Endometrium (tissue), 2 donors: ENCODE data around the gene PPM1H.

Experiments used
- FAIRE-seq: peaks from 2 replicates; lab custom pipeline; 2012; peaks lifted over from hg19 to GRCh38; lab: Jason Lieb, UNC
- donor health status: control.
- donor health status: control.

PPM1H gene

DNA sequence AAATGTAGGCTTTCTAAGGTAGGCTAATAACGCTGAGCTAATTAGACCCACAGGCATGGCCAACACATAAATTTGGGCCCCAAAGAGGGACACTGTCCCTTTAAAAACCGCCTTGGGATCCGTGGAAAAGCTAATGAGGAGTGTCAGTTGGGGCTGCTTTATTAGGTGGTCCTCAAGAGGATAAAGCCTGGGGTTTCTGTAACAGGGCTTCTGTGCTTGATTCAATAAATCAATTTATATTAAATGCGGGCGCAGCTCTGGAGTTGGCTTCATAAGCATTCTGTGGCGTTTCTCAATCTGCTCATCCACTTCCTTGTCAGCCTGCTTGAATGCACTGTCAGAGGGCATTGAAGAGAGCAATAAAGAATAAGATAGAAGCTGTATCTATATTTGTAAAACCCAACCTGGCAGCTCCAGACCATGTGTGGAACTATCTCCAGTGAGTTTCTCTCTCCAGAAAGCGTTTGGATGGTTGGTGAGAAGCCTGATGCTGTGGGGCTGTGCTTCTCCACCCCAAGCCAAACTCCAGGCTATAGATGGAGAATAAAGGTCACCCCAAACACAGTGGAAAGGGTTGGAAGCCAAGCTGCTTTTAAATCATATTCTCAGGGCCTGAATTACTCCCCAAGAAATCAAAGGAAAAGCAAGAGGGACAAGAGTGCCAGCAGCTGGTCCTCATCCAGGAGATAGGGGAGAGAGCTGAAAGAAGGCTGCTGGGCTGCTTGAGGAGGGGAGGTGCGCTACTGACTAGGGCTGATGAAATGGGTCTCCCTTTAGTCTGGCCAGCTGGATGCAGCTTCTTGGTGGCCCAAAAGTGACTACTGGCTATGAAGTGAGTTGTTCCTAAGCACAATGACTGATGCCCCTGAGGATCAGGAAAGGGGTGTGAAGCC is 222.0 kb downstream of the PPM1H start:
- no peak for FAIRE-seq

DNA sequence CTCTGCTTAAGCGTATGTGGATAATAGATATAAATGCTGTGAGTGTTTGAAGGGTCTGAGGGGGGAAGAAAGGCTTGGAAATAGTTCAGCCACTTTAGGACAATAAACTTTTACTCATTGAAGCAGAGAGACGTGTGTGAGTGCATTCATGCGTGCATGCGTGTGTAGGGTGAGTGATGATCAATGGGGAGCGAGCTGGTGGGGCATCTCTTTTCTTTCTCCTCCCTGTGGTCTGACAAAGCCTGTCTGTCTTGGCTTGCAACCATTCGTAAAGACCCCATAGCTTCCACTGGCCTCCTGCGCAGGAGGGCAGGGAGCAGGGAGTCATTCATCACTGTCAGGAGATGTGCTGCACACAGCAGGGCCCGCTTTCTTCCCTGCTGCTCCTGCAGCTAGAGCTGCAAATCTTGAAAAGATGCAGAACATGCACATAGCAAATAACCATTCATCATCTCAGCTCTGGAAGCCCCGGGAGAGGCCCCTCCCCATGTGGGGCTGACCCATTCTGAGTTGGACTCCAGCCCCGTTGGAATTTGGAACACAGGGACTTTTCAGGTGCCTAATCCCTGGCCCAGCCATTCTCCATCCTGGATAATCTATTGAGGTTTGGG is 223.2 kb downstream of the PPM1H start:
- FAIRE-seq = no peak

DNA sequence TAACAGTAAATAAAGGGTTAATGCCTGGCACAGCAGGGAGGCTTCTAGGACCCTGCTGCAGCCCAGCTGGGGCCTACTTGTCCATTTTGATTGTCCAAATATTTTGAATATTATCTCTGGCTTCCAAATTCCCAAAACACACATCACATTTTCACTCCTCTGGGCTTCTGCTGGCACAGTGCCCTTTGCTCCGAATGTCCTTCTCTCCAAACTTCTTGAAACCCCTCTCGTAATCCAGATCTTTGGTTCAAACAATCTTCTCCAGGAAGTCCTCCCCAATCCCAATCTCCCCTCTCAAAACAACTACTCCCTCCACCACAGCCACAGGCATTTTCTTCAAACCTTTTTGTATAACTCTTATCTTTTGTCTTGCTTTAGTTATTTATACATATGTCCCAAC is 225.6 kb downstream of the PPM1H start:
- no peak for FAIRE-seq

DNA sequence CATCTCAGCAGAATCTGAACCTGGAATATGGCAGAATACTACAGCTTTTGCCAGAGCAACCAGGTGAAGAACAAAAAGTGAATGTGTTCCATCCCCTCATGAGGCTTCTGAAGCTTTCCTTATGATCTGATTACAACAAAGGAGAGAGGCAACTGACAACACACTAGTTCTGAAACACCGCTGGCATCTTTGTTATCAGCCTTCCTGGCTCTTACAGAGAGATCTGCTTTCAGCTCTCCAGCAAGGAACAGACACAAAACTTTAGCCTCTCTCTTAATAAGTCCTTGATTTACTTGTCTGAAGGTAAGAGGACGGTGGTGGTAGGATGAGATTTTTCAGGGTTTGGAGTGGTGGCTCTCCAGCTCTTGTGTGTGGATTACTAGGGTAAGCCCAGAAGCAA is 227.0 kb downstream of the PPM1H start:
- no peak for FAIRE-seq

DNA sequence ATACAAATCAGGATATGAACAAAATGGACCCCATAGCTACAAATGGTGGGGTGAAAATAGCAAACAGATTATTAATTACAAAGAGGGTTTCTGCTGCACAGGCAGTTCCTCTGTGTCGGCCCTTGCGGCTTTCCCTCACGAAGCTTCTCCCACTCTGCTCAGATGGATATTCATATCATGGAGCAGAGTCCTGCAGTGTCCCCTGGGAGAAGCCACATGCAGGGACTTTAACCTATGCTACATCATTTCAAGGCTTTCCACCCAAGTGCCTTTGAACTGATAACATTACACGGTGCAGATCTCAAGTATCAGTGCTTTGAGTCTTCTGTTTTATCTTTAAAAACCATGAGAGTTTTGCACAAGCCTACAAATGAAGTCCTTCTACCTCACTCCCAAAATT is 229.1 kb downstream of the PPM1H start:
- no peak for FAIRE-seq

DNA sequence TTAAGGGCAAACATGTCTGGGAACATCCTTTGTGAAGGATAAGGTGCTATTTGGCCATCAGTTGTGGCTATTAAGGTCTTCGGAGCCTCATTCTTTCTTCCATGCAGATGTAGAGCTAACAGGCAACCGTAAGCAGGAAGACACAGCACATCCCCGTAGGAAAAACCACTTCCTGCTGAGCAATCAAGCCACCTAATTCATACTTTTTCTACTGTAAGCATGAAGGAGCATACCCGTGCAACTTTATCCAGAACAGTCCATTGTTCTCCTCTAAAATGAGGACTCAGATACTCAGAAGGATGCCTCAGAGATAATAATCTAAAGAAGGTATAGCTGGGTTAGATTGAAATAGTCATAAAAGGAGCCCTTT is 232.0 kb downstream of the PPM1H start:
- no peak for FAIRE-seq

DNA sequence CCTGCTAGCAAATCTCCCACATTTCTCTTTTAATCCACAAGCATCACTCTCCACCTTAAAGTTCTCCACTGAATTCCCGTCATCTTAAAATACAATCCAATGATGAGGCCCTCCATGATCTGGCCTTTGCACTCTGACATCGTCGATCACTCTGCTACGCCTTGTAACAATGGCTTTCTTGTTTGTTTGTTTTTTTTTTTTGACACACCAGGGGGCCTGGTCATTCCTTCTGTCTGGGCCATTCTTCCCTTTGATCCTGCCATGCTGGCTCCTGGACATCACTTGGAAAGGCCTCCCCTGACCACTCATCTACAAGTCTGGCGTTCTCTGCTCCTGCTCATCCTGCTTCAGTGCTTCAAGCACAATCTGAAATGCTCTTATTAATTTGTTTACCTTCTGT is 233.5 kb downstream of the PPM1H start:
- FAIRE-seq = no peak

DNA sequence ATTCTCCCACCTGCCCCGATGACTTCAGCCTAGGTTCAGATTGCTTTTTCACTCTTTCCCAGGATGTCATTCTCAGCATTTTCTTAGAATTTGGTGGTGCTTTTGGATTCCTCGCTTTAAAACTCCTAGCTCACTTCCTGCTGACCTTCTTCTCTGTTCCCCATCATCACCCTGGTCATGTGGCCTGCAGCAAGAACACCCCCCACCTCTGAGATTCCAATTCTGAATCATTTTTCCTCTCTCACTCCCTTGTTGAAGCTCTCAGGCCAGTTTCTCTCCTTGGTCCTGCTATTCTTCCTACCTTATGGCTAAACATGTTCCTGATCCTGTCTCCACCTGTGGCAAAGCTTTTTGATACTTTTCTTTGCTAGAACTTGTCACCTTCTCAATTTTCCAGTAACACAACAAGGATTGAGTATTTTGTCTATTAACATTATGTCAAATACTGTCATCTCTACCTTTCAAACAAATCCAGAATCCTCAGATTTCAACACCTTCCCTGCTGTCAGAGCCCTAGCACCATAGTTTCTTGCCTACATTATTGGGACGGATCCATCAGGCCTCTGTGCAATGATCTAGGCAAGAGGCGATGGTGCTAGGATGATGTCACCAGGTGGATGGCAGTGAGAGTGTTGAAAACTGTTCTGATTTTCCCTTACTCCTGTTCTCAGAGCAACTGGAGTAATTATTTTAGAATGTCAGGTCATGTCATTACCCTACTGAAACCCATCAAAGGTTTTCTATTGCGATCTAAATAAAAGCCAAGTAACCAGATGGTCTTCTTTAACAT is 234.7 kb downstream of the PPM1H start:
- no peak for FAIRE-seq

DNA sequence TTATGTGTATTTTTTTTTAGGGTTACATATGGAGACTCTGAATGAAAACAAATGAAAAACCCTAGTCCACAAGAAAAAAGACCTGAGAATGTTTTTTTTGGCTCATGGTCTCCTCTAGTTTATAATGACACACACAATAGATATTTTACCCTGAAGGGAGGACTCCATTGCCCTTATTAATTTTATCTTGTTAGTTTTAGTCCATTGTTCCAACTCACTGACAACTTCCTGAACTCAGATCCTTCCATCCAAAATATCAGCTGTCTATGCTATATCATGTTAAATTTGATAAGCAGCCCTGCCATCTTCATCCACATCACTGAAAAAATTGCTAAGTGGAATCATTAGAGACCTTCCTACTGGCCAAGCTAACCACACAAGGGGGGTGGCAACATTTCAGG is 236.2 kb downstream of the PPM1H start:
- FAIRE-seq = no peak

DNA sequence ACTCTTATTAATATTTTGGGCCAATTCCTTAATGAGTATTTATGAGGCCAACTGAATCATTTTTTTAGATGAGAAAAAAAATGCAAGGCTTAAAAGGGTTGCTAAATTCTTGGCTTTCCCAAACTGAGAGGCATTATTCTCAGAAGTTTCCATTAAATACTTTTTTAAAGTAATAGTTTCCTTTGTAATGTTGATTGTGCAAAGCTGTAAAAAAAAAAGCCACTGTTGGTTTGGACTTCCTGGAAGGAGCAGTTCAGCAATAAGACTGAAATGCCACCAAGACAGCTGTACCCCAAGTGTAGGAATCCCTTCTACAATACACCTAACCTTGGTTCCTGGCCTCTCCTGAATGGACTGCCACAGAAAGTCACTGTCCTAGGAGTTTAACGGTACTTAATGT is 237.1 kb downstream of the PPM1H start:
- FAIRE-seq = no peak

DNA sequence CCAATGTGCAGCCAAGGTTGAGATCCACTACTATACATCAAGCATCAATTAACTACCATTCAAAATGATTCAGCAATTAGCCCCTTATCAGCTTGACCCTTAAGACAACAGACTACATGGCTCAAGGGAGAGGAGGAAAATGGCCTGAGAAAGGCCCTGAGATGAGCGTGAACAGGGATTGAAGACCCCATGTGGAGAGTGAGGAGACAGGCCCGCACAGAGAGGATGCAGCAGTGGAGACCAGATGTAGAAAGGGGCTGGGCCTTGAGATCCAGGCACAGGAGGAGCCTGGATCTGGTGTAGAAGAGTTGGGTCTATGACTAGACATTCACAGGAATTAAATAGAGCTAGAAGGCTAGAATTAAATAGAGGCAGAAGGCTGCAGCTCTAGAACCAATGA is 239.3 kb downstream of the PPM1H start:
- no peak for FAIRE-seq

DNA sequence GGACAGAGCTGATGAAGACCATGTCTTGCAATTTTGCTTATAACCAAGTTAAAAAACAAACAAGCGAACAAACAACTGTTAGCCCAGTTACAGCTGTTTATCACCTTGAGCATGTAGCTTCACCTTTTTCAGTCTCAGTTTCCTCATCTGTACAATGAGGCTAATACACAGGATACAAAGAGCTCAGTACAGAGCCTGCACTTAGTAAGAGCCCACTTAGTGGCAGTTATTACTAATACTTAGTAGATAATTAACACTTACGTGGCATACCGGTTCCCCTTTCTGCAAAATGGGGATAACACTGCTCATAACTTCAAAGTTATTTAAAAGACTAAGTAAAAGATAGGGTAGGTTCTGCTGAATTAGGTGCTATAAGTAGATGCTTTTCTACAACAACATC is 240.3 kb downstream of the PPM1H start:
- no peak for FAIRE-seq

DNA sequence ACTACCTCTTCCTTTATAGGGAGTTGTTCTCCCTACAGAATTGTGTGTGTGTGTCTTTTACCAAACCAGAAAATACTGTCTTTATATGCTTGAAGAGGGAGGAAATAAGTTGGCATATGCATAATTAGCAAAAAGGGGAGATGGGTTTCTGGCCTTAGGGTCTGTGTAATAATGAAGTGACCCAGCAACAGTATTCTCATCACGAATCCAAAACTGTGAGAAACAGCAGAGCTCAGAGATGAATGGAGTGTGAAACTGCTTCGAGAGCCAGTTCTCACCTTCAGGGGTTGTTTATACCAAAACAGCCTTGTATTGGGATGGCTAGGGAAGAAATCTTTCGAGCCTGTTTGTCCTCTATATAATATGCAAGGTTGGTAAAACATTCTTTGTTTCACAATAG is 240.8 kb downstream of the PPM1H start:
- no peak for FAIRE-seq

DNA sequence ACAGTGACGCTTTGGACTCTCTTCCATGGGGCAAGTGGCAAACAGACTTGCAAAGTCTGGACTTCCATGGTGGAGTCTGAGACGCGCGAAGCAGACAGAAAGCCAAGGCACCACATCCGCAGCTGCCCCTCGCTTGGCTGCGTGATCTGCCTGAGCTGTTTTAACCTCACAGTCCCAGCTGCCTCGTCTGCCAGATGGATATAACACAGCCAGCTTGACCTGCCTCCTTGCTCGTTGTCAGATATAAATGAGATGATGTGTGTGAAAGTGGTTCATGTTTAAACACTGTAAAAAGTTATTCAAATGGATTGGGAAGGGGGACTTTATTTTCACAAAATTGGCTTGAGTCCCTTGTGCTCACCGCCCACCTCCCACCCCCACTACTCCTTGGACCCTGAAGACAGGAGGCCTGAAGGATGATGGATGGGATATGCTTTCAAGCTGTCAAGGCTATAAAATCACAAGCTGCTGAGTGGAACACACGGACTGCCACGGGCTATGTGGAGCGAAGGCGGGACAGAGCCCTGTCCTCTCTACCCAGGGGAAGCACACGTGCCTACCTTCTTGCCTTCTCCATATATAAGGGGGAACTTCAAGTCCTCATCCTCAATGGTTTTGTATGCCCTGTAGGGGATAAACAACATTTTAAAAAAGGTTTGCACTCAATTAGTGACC is 241.4 kb downstream of the PPM1H start:
- FAIRE-seq = no peak

DNA sequence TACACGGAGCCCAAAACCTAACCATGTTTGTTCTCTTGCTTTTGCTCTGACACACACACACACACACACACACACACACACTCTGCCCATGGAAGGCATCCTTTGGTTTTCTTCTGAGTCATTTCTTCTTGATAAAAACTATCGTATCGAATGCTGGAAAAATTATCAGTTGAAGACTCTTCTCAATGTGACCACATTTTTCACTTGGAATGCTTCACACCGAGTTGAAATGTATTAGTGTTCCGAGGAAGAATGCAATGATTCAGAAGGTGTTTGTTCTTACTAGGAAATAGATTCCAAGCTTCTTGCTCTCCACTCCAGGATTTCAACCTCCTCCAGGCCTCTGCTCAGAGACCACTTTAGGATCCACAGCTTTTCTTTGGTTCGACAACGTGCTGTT is 242.1 kb downstream of the PPM1H start:
- FAIRE-seq = no peak

DNA sequence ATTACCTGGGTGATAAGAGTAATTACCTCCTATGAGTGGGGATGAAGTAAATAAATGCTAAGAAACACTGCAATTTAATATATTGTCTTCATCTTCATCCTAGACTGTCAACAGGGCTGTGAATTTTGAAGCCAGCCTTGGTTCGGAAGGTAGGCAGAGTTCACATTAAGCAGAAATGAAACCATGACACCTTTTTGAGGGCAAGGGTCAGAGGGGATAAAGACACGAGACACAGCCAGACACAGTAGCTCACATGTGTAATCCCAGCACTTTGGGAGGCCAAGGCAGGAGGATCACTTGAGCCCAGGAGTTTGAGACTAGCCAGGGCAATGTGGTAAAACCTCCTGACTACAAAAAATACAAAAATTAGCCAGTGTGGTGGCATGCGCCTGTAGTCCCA is 243.6 kb downstream of the PPM1H start:
- FAIRE-seq = no peak

DNA sequence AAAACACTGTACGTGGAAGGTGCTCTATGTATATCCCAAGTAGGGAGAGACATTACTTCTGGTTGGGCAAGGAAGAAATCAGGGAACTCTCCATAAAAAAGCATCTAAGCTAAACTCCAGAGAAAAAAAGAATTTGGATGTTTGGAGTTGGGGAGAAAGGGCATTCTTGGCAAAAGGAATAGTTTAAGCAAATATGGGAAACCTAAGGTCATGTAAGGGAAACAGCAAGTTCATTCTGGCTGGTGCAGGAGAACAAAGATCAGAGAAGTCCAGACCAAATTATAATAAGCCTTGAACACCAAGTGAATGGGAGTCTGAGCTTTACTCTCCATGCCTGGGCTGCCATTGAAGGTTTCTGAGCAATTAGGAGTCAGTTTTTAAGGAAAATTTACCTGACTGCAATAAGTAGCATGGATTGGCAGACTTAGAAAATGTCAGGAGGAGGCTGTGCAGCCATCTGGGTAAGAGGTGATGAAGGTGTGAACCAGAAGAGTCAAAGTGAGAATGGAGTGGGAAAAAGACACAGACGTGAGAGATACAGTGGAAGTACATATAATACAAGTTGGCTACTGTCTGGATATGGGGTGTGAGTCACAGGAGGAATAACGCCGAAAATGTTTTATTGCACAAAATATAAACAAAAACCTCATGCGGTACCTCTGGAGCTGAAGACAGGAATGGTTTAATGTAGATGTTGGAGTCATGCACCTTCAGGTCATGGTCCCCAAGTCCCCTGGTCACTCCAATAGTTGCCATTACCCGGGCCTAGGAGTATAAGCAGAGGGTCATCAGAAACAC is 245.7 kb downstream of the PPM1H start:
- FAIRE-seq = no peak

DNA sequence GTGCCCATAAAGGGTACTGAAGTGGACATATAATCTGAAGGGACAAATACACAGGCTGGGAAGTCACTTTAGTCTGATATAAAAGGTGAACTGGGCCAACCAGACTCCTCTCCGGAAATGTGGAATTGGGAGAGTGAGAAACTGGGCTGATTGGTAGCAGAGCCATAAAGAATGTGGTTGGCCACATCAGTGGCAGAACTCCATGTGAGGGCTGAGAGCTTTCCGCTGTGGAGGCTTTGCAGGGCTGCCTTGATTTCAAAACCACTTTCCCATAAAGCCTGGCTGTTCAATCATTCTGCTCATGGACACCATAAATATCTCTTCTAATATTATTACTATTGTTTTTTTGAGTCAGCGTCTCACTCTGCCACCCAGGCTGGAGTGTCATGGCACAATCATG is 248.0 kb downstream of the PPM1H start:
- FAIRE-seq = no peak

DNA sequence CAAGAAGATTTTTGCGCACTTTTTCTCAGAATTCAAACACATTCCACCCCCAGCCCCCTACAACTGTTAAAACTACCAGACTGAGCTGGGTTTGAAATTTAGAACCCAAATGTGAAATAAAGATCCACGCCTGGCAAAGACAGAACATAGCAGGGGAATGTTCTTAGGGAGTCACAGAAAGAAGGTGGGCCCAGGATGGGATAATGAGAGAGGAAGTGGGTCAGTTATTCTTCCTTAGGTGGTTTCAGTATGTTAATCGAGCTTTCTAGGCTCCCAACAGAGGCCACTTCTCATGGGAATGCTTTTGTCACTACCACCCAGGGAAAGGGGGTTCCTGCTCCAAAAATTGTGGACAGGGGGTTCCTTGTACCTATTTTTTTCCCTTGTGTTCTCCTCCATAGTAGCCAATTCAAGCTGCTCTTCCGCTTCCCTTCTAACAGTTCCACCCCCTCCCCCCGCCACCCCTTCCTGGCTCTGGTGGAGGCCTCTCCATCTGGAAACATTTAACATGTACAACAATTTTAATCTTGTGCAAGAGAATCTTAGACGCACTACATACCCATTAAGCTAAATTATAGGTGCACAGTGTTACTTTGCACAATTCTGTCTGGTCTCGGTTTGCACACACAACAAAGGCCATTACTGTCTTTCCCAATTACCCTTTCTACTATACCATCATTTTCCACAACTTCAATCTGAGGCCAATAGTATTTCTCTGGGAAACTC is 250.2 kb downstream of the PPM1H start:
- no peak for FAIRE-seq

DNA sequence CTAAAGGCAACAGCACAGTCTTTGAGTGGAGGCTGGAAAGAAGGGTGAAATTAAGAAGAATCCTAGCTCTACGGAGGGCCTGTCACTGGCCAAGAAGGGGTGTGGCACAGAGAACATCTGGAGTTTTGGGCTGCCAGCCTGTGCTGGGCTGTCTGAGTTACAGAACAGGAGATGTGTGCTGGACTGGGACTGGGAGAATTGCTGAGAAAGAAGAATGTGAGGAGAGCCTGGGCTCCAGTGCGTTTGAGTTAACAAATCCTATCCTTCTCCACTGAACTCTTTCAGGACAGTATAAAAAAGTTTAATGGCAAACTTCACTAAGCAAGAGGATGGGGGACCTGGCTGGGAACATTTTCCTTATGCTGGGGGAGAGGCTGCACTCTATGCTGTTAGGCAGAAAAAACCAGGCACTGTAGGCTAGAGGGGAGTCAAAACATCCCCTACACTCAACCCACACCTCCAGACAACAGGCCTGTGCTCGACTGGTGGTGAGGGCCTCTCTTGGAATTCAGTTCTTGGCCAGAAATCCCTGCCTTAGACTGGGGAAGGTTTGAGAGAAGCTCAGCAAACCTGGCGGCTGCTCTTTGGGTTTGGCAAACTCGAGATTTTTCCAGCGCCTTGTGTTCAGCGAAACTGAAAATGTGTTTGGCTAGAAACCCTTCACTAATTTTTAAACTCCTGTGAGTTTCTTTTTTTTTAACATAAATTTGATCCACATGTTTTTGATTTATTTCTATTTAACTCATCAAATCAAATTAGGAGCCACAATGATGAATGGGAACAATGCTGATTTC is 251.0 kb downstream of the PPM1H start:
- peak; percentile 18 for FAIRE-seq
